GM15510 (cell line): Measurements from ENCODE around the gene PPCDC.

Experiments
- POLR2A ChIP-seq: IDR thresholded peaks from 3 replicates; pipeline ENCODE4 v1.6.1; 2011; ENCODE audit warnings: borderline replicate concordance; ENCODE audit not compliant: insufficient read length; ENCODE audit errors: extremely low read depth

Gene PPCDC

DNA sequence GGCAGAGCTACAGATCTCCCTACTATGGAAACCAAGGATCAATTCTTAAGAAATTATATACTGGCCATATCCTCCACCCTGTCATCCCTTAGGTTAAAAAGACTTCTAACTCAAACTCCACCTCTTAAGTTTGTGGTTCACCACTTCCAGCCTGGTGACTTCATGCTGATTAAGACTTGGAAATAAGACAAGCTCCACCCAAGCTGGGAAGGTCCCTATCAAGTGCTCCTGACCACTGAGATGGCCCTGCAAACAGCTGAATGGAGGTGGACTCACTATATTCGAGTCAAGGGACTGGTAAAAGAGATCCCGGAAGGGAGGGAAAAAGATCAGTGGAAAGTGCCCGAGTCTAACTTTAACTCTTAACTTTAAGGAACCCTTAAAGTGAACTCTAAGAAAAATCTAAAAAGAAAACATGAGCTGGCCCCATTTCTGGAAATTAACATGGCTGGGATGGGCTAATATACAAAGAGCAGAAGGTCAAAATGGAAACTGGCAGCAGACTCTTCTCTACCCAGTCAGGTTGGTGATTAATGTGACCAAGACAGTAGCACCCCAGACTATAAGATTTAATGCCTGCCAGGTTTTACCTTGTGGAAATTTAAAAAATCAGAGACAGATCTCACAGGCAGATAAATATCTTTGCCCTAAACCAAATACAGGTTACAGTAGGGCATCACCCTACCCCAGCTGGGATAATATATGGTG is 43.9 kb downstream of the PPCDC start:
- TF ChIP-seq POLR2A, result no peak

DNA sequence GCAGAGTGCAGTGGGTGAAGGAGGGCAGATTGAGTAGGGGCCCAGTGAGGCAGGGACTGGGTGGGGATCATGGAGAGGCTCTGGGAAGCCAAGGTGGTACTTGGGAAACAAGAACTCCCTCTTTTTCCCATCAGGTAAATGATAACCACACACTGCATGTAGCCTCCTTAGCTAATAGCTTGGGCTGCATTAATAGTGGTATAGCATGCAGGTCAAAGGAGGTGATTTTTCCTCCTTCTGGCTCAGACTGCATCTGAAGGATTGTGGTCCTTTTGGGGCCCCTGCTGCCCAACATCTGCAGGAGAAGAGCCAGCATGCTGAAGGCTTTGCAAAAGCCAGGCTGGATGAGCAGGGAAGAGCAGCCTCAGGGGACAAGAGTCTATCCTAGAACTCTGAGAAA is 45.4 kb downstream of the PPCDC start:
- TF ChIP-seq POLR2A, result no peak

DNA sequence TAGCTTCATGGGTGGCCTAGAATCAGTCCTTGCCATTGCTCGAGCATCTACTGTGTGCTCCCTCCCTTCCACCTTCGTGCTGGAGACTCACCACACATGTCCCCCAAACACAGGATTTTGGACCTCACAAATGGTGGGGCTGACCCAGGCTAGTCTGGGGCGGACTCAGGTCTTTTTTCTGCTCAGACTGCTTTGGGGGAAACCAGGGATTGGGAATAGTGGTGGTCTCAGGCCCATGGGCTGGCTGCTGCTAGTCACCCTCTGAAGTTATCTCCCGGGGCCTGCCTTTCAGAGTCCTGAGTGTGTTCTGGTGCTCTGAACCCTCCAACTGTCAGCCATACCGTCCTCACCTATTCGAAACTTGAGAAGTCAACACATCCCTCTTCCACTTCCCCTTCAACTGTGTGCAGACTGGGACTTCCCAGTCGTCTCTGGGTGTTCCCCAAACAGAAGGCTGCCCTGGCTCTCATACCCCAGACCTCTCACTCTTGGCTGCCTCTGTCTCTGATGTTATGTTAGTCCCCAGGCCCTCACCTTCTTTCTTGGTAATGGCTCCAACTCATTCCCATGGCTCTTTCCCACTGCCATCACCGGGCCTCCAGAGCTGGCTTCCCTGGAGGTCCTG is 46.0 kb downstream of the PPCDC start:
- TF ChIP-seq POLR2A, result no peak

GRCh38 chr15:75070674-75071073 is 47.3 kb downstream of the PPCDC start:
- TF ChIP-seq POLR2A, result no peak

- TF ChIP-seq POLR2A, result no peak
These were observed 49.8 kb downstream of the PPCDC start for GRCh38 chr15:75073197-75073596.

- TF ChIP-seq POLR2A, result no peak
These were observed 52.9 kb downstream of the PPCDC start for GRCh38 chr15:75076277-75076676.

- TF ChIP-seq POLR2A, result no peak
These were observed 57.8 kb downstream of the PPCDC start for GRCh38 chr15:75081150-75081549.

DNA sequence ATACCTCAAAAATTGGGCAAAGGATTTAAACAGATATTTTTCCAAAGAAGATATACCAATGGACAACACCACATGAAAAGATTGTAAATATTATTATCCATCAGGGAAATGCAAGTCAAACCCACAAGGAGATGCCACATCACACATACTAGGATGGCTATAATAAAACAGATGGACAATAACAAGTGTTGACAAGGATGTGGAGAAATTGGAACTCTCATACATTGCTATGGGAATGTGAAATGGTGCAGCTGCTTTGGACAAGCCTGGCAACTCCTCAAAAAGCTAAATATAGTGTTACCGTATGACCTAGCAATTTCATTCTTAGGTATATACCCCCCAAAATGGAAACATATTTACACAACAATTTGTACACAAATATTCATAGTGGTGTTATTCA is 59.3 kb downstream of the PPCDC start:
- TF ChIP-seq POLR2A, result no peak

GRCh38 chr15:75089456-75090387 is 66.3 kb downstream of the PPCDC start:
- TF ChIP-seq POLR2A, result no peak

GRCh38 chr15:75090388-75090734 is 67.0 kb downstream of the PPCDC start:
- TF ChIP-seq POLR2A, result no peak

- no peak for TF ChIP-seq POLR2A
These were observed 68.4 kb downstream of the PPCDC start for GRCh38 chr15:75091814-75092213.

GRCh38 chr15:75095594-75095993 is 72.2 kb downstream of the PPCDC start:
- TF ChIP-seq POLR2A, result no peak

GRCh38 chr15:75097939-75098338 is 74.5 kb downstream of the PPCDC start:
- no peak for TF ChIP-seq POLR2A

GRCh38 chr15:75098404-75098803 is 75.0 kb downstream of the PPCDC start:
- no peak for TF ChIP-seq POLR2A
